ENCODE results near the gene CRKL.
A peak's percentile ranks its signal among the peaks of the same experiment; 100 is the strongest.

Gene CRKL

GRCh38 chr22:20952544-20953341 lies 35.5 kb downstream of the CRKL start:
- WGBS (ENCODE audit: extremely low coverage, insufficient coverage, insufficient read length) = no CpG with 5 or more reads among the region's 13 CpGs

GRCh38 chr22:20953342-20953608 lies 36.1 kb downstream of the CRKL start:
- no peak overlapping the region for H2AK5ac ChIP-seq (ENCODE audit: low read length)
- H3K79me1 ChIP-seq (ENCODE audit: low read length) = peaks cover 12% of the 10 kb centered on the region
- no peaks in the 10 kb centered on the region for H3K9me3 ChIP-seq (ENCODE audit: insufficient read depth, low read depth, low read length)
- H2BK12ac ChIP-seq (ENCODE audit: low read length) = no peak overlapping the region
- H3K14ac ChIP-seq (ENCODE audit: low read length) = no peak overlapping the region
- peaks cover 15 to 26% of the 10 kb centered on the region in 2 experiments for H3K36me3 ChIP-seq (ENCODE audit: control insufficient read depth in 1 of 2, insufficient read depth in 2 of 2, low read length in 2 of 2)
- H3K4ac ChIP-seq (ENCODE audit: low read depth, low read length) = peak overlapping the region; percentile 3
- peaks cover 4% of the 10 kb centered on the region for H3K79me2 ChIP-seq (ENCODE audit: control insufficient read depth, insufficient read depth, low read length, poor library complexity)
- no peaks in the 10 kb centered on the region for H3K27me3 ChIP-seq (ENCODE audit: insufficient read depth, low read length)
- H4K8ac ChIP-seq (ENCODE audit: low read depth, low read length) = no peak overlapping the region
- no peak overlapping the region for H4K12ac ChIP-seq (ENCODE audit: low read depth, low read length)
- H3K27ac ChIP-seq (ENCODE audit: low read depth, low read length) = no peak overlapping the region
- H2BK5ac ChIP-seq (ENCODE audit: low read depth, low read length, poor library complexity) = no peak overlapping the region
- WGBS (ENCODE audit: extremely low coverage, insufficient coverage, insufficient read length) = no CpG with 5 or more reads among the region's 3 CpGs
- H4K91ac ChIP-seq (ENCODE audit: low read depth, low read length) = no peak overlapping the region
- no peak overlapping the region for H2AFZ ChIP-seq (ENCODE audit: insufficient read depth, low read length, poor library complexity)
- H3K4me3 ChIP-seq (ENCODE audit: low read depth, low read length) = no peak overlapping the region
- no peak overlapping the region for H3K23ac ChIP-seq (ENCODE audit: low read length)
- H3K9ac ChIP-seq (ENCODE audit: low read length) = no peak overlapping the region
- H3K4me1 ChIP-seq (ENCODE audit: control insufficient read depth in 1 of 2, insufficient read depth in 2 of 2, low read length in 2 of 2) = peaks cover 23 to 43% of the 10 kb centered on the region in 2 experiments
- no peak overlapping the region for H3K18ac ChIP-seq (ENCODE audit: low read length)
- no peak overlapping the region for H2BK120ac ChIP-seq (ENCODE audit: insufficient read depth, low read length, poor library complexity)
- no peak for DNase-seq
- no peak overlapping the region for H3K4me2 ChIP-seq (ENCODE audit: low read length)

More at GRCh38 chr22:20952544-20953341, 35.5 kb downstream of the CRKL start:
- no peak for DNase-seq
- Histone ChIP-seq H3K14ac (ENCODE audit: low read length) (no peak overlapping the region), H2BK5ac (ENCODE audit: low read depth, low read length, poor library complexity) (no peak overlapping the region), H3K4me3 (ENCODE audit: low read depth, low read length) (no peak overlapping the region), H3K9ac (ENCODE audit: low read length) (no peak overlapping the region), H4K8ac (ENCODE audit: low read depth, low read length) (peak overlapping the region; percentile 23), H2AFZ (ENCODE audit: insufficient read depth, low read length, poor library complexity) (no peak overlapping the region), H2AK5ac (ENCODE audit: low read length) (no peak overlapping the region), H3K4me2 (ENCODE audit: low read length) (no peak overlapping the region), H3K27me3 (ENCODE audit: insufficient read depth, low read length) (no peaks in the 10 kb centered on the region), H3K36me3 (ENCODE audit: control insufficient read depth in 1 of 2, insufficient read depth in 2 of 2, low read length in 2 of 2) (peaks cover 15 to 26% of the 10 kb centered on the region in 2 experiments), H3K9me3 (ENCODE audit: insufficient read depth, low read depth, low read length) (no peaks in the 10 kb centered on the region), H3K4me1 (ENCODE audit: control insufficient read depth in 1 of 2, insufficient read depth in 2 of 2, low read length in 2 of 2) (peaks cover 22 to 39% of the 10 kb centered on the region in 2 experiments), H2BK12ac (ENCODE audit: low read length) (peak overlapping the region; percentile 8), H4K91ac (ENCODE audit: low read depth, low read length) (peak overlapping the region; percentile 21), H3K4ac (ENCODE audit: low read depth, low read length) (peak overlapping the region; percentile 55), H4K12ac (ENCODE audit: low read depth, low read length) (no peak overlapping the region), H2BK120ac (ENCODE audit: insufficient read depth, low read length, poor library complexity) (no peak overlapping the region), H3K79me1 (ENCODE audit: low read length) (peaks cover 12% of the 10 kb centered on the region), H3K27ac (ENCODE audit: low read depth, low read length) (no peak overlapping the region), H3K79me2 (ENCODE audit: control insufficient read depth, insufficient read depth, low read length, poor library complexity) (peaks cover 4% of the 10 kb centered on the region), H3K18ac (ENCODE audit: low read length) (no peak overlapping the region), H3K23ac (ENCODE audit: low read length) (no peak overlapping the region)

- no CpG with 5 or more reads among the region's 8 CpGs for WGBS (ENCODE audit: extremely low coverage, insufficient coverage, insufficient read length)
- Histone ChIP-seq H4K8ac (ENCODE audit: low read depth, low read length) (no peak overlapping the region), H3K23ac (ENCODE audit: low read length) (no peak overlapping the region), H2BK120ac (ENCODE audit: insufficient read depth, low read length, poor library complexity) (peak overlapping the region; percentile 24), H3K27ac (ENCODE audit: low read depth, low read length) (no peak overlapping the region), H3K27me3 (ENCODE audit: insufficient read depth, low read length) (no peaks in the 10 kb centered on the region), H3K9ac (ENCODE audit: low read length) (no peak overlapping the region), H3K4me1 (ENCODE audit: control insufficient read depth in 1 of 2, insufficient read depth in 2 of 2, low read length in 2 of 2) (peaks cover 23 to 43% of the 10 kb centered on the region in 2 experiments), H2BK12ac (ENCODE audit: low read length) (no peak overlapping the region), H3K4me3 (ENCODE audit: low read depth, low read length) (no peak overlapping the region), H4K12ac (ENCODE audit: low read depth, low read length) (no peak overlapping the region), H3K4ac (ENCODE audit: low read depth, low read length) (peak overlapping the region; percentile 25), H3K36me3 (ENCODE audit: control insufficient read depth in 1 of 2, insufficient read depth in 2 of 2, low read length in 2 of 2) (peaks cover 15 to 26% of the 10 kb centered on the region in 2 experiments), H2AK5ac (ENCODE audit: low read length) (no peak overlapping the region), H3K9me3 (ENCODE audit: insufficient read depth, low read depth, low read length) (no peaks in the 10 kb centered on the region), H4K91ac (ENCODE audit: low read depth, low read length) (peak overlapping the region; percentile 57), H3K18ac (ENCODE audit: low read length) (no peak overlapping the region), H3K79me1 (ENCODE audit: low read length) (peaks cover 12% of the 10 kb centered on the region), H3K4me2 (ENCODE audit: low read length) (no peak overlapping the region), H2AFZ (ENCODE audit: insufficient read depth, low read length, poor library complexity) (no peak overlapping the region), H3K14ac (ENCODE audit: low read length) (no peak overlapping the region), H2BK5ac (ENCODE audit: low read depth, low read length, poor library complexity) (peak overlapping the region; percentile 23), H3K79me2 (ENCODE audit: control insufficient read depth, insufficient read depth, low read length, poor library complexity) (peaks cover 4% of the 10 kb centered on the region)
- peak; percentile 89 to 95 for DNase-seq
Observed at GRCh38 chr22:20953668-20954500, 36.7 kb downstream of the CRKL start.

GRCh38 chr22:20955548-20955947 lies 38.3 kb downstream of the CRKL start:
- Histone ChIP-seq H2BK12ac (ENCODE audit: low read length) (no peak overlapping the region), H3K4me1 (ENCODE audit: control insufficient read depth in 1 of 2, insufficient read depth in 2 of 2, low read length in 2 of 2) (peaks cover 17 to 34% of the 10 kb centered on the region in 2 experiments), H3K14ac (ENCODE audit: low read length) (no peak overlapping the region), H3K27ac (ENCODE audit: low read depth, low read length) (no peak overlapping the region), H3K4me2 (ENCODE audit: low read length) (no peak overlapping the region), H2BK5ac (ENCODE audit: low read depth, low read length, poor library complexity) (no peak overlapping the region), H3K23ac (ENCODE audit: low read length) (no peak overlapping the region), H2AK5ac (ENCODE audit: low read length) (no peak overlapping the region), H2BK120ac (ENCODE audit: insufficient read depth, low read length, poor library complexity) (no peak overlapping the region), H3K4me3 (ENCODE audit: low read depth, low read length) (no peak overlapping the region), H3K9me3 (ENCODE audit: insufficient read depth, low read depth, low read length) (no peaks in the 10 kb centered on the region), H3K79me2 (ENCODE audit: control insufficient read depth, insufficient read depth, low read length, poor library complexity) (peaks cover 4% of the 10 kb centered on the region), H3K27me3 (ENCODE audit: insufficient read depth, low read length) (no peaks in the 10 kb centered on the region), H3K79me1 (ENCODE audit: low read length) (peaks cover 10% of the 10 kb centered on the region), H3K4ac (ENCODE audit: low read depth, low read length) (no peak overlapping the region), H2AFZ (ENCODE audit: insufficient read depth, low read length, poor library complexity) (no peak overlapping the region), H4K12ac (ENCODE audit: low read depth, low read length) (no peak overlapping the region), H3K36me3 (ENCODE audit: control insufficient read depth in 1 of 2, insufficient read depth in 2 of 2, low read length in 2 of 2) (peaks cover 12 to 19% of the 10 kb centered on the region in 2 experiments), H4K8ac (ENCODE audit: low read depth, low read length) (no peak overlapping the region), H3K9ac (ENCODE audit: low read length) (no peak overlapping the region), H3K18ac (ENCODE audit: low read length) (no peak overlapping the region), H4K91ac (ENCODE audit: low read depth, low read length) (no peak overlapping the region)
- DNase-seq = peak; percentile 26 to 52
- WGBS (ENCODE audit: extremely low coverage, insufficient coverage, insufficient read length) = no CpG with 5 or more reads among the region's 7 CpGs

Data from trophoblast cell (in vitro differentiated cells and primary cell).